ENCODE measurements around the gene RAB40B. TPM values are rescaled to one million over a fixed set of nuclear protein-coding genes. Genes with fewer than 3 reads are reported as not detected.

Gene RAB40B
- total and polyA plus RNA-seq, 2 of the 13 experiments (the other 11 are each of a cell fraction or from before 2014, with no cell fraction given): 6.2 to 6.5 TPM

DNA sequence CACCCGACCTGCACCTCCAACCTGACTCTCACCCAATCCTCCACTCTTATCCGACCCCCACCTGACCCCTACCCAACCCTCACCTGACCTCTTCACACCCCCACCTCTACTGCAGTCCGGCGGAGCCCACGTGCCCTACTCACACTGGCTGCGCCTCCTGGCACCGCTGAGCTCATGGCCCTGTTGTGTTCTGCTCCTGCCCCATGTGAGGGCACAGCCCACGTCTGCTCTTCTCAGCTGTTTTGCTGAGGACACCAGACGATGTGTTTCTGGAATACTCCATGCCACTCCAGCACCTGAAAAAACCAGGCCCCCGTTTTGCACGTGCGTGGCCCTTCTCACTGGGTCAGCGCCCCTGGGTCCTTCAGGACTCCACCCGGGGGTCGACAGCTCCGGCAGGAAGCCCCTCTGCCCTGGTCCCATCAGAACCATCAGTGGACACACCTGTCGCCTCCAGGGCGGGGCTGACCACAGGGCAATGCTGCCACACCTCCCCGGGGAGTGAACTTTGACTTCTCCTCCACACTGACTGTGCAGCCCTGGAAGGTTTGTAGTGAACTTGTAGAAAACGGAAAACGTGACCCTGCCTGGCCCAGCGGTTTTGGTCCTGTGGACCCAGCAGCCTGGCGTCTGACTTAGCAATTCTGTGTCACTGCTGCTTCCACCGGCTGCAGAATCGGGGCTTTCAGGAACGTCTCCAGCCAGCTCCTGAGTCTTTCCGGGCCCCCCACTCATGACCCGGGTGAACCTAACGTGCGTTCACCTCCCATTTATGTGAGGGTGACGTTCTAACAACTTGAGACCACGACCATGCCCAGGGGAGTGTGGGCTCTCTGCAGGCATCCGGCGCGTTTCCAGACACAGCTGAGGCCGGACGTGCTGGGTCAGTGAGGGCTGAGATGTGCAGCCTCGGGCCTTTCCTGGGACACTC lies 5.7 kb upstream of the RAB40B start (continued):
- TF ChIP-seq ZFYVE20 (CRISPR knock-in tag; IDR thresholded peaks at IDR 0.05; ENCODE audit: borderline replicate concordance, low read depth) (no peak), SP4 (CRISPR knock-in tag; IDR thresholded peaks at IDR 0.05) (peak; percentile 59; the same call in 1 of the 2 replicates), ZFY (CRISPR knock-in tag; IDR thresholded peaks at IDR 0.05) (peak; percentile 14; the same call in 1 of the 2 replicates), ELK4 (CRISPR knock-in tag; IDR thresholded peaks at IDR 0.05; ENCODE audit: borderline replicate concordance) (no peak), ZNF713 (CRISPR knock-in tag; IDR thresholded peaks at IDR 0.05) (no peak), ZNF782 (CRISPR knock-in tag; IDR thresholded peaks at IDR 0.05; ENCODE audit: borderline replicate concordance) (peak; percentile 86; the same call in 1 of the 2 replicates), GATAD2A (CRISPR knock-in tag; IDR thresholded peaks at IDR 0.05) (peak; percentile 41; the same call in 1 of the 2 replicates), TSC22D2 (CRISPR knock-in tag; IDR thresholded peaks at IDR 0.05; ENCODE audit: borderline replicate concordance) (0 out of 2 replicates have a peak, but pooled peaks have one; percentile 40), KDM6A (CRISPR knock-in tag; IDR thresholded peaks at IDR 0.05; ENCODE audit: low read depth) (no peak), NR2F6 (IDR thresholded peaks at IDR 0.05) (no peak; the same call in 1 of the 2 replicates), NR2F6 (CRISPR knock-in tag; IDR thresholded peaks at IDR 0.05) (peak; percentile 58), ZBTB7B (CRISPR knock-in tag; IDR thresholded peaks at IDR 0.05) (peak; percentile 77), JDP2 (CRISPR knock-in tag; IDR thresholded peaks at IDR 0.05; ENCODE audit: borderline replicate concordance) (no peak), FOSL2 (CRISPR knock-in tag; IDR thresholded peaks at IDR 0.05) (no peak), ZNF546 (CRISPR knock-in tag; conservative IDR thresholded peaks at IDR 0.05) (0 out of 2 replicates have a peak, but pooled peaks have one; percentile 58), SIX1 (CRISPR knock-in tag; IDR thresholded peaks at IDR 0.05; ENCODE audit: borderline replicate concordance) (no peak), BCL6 (CRISPR knock-in tag; IDR thresholded peaks at IDR 0.05) (peak; percentile 52), ZNF431 (CRISPR knock-in tag; IDR thresholded peaks at IDR 0.05; ENCODE audit: borderline replicate concordance, low read depth) (0 out of 2 replicates have a peak, but pooled peaks have one; percentile 39), MXI1 (IDR thresholded peaks at IDR 0.05; ENCODE audit: borderline replicate concordance, low read depth, low read length) (peak; percentile 17; the same call in 1 of the 3 replicates), CTCF (CRISPR knock-in tag; IDR thresholded peaks at IDR 0.05) (0 out of 2 replicates have a peak, but pooled peaks have one; percentile 6)
- TF ChIP-seq, protein P1, sequence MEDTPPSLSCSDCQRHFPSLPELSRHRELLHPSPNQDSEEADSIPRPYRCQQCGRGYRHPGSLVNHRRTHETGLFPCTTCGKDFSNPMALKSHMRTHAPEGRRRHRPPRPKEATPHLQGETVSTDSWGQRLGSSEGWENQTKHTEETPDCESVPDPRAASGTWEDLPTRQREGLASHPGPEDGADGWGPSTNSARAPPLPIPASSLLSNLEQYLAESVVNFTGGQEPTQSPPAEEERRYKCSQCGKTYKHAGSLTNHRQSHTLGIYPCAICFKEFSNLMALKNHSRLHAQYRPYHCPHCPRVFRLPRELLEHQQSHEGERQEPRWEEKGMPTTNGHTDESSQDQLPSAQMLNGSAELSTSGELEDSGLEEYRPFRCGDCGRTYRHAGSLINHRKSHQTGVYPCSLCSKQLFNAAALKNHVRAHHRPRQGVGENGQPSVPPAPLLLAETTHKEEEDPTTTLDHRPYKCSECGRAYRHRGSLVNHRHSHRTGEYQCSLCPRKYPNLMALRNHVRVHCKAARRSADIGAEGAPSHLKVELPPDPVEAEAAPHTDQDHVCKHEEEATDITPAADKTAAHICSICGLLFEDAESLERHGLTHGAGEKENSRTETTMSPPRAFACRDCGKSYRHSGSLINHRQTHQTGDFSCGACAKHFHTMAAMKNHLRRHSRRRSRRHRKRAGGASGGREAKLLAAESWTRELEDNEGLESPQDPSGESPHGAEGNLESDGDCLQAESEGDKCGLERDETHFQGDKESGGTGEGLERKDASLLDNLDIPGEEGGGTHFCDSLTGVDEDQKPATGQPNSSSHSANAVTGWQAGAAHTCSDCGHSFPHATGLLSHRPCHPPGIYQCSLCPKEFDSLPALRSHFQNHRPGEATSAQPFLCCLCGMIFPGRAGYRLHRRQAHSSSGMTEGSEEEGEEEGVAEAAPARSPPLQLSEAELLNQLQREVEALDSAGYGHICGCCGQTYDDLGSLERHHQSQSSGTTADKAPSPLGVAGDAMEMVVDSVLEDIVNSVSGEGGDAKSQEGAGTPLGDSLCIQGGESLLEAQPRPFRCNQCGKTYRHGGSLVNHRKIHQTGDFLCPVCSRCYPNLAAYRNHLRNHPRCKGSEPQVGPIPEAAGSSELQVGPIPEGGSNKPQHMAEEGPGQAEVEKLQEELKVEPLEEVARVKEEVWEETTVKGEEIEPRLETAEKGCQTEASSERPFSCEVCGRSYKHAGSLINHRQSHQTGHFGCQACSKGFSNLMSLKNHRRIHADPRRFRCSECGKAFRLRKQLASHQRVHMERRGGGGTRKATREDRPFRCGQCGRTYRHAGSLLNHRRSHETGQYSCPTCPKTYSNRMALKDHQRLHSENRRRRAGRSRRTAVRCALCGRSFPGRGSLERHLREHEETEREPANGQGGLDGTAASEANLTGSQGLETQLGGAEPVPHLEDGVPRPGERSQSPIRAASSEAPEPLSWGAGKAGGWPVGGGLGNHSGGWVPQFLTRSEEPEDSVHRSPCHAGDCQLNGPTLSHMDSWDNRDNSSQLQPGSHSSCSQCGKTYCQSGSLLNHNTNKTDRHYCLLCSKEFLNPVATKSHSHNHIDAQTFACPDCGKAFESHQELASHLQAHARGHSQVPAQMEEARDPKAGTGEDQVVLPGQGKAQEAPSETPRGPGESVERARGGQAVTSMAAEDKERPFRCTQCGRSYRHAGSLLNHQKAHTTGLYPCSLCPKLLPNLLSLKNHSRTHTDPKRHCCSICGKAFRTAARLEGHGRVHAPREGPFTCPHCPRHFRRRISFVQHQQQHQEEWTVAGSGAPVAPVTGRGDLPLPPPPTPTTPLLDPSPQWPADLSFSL (CRISPR knock-in tag; IDR thresholded peaks at IDR 0.05): no peak; the same call in 1 of the 2 replicates
